ENCODE results near the gene MT3.

MT3 gene

DNA sequence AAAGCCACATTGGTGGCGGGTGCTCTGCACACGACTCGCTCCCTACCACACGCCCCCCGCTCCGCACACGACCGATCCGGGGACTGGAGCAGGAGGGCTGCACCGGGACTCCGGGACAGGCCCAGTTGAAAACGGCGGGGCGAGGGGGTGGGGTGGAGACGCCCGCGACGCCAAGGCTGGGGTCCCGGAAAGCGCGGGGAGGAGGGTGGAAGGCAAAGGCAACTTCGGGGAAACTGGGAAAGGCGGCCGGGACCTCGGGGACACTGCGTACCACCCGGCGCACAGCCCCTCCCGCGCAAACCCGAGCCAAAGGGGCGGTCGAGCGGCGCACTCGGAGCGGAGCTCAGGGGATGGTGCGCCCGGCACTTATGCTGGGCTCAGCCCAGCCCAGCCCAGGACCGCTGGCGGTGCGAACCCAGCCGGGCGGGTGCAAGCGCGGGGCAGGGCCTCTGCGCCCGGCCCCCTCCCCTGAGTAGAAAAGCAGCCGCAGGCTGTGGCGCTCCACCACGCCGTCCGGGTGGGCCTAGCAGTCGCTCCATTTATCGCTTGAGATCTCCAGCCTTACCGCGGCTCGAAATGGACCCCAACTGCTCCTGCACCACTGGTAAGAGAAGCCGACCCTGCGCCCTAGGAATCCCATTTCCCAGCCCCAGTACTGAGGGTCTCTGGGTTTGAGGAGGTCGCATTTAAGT, 43.0 kb downstream of the MT3 start, which contains the start of gene MT1M:
Gene MT1M (plus strand): TSS at position 504 of the 692 bp plus-strand sequence. CDS start 73 bp downstream, at position 577.
- TF ChIP-seq, protein P1, sequence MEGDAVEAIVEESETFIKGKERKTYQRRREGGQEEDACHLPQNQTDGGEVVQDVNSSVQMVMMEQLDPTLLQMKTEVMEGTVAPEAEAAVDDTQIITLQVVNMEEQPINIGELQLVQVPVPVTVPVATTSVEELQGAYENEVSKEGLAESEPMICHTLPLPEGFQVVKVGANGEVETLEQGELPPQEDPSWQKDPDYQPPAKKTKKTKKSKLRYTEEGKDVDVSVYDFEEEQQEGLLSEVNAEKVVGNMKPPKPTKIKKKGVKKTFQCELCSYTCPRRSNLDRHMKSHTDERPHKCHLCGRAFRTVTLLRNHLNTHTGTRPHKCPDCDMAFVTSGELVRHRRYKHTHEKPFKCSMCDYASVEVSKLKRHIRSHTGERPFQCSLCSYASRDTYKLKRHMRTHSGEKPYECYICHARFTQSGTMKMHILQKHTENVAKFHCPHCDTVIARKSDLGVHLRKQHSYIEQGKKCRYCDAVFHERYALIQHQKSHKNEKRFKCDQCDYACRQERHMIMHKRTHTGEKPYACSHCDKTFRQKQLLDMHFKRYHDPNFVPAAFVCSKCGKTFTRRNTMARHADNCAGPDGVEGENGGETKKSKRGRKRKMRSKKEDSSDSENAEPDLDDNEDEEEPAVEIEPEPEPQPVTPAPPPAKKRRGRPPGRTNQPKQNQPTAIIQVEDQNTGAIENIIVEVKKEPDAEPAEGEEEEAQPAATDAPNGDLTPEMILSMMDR (IDR thresholded peaks at IDR 0.05; ENCODE audit: extremely low read depth, missing control alignments), result no peak

DNA sequence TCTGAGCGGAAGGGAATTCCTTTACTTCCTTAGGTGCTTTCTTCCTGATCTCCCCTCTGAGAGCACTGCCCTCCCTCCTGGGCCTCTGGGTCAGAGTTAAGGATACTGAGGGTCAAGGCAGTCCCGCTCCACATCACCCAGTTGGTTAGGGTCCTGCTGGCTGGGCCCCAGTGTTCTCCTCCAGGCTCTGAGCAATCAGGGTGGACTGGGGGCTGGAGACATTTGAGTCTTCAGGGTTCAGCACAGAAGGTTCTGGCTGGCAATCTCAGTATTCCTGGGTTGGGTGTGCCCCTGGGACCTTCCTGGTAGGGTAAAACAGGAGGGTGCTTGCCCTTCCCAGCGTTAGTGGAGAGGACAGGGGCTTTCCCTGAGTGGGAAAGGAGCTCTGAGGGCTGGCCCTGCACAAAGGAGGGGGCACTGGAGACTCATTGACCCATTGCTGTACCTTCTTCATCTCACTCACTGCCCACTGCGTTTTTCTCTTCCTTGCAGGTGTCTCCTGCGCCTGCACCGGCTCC, 43.6 kb downstream of the MT3 start:
- no peak for DNase-seq (ENCODE audit: low spot score)
- TF ChIP-seq, protein P1 (IDR thresholded peaks at IDR 0.05; ENCODE audit: extremely low read depth, missing control alignments), result no peak

More for the DNA sequence above, 43.0 kb downstream of the MT3 start, which contains the start of gene MT1M:
- no peak for DNase-seq (ENCODE audit: low spot score)

DNA sequence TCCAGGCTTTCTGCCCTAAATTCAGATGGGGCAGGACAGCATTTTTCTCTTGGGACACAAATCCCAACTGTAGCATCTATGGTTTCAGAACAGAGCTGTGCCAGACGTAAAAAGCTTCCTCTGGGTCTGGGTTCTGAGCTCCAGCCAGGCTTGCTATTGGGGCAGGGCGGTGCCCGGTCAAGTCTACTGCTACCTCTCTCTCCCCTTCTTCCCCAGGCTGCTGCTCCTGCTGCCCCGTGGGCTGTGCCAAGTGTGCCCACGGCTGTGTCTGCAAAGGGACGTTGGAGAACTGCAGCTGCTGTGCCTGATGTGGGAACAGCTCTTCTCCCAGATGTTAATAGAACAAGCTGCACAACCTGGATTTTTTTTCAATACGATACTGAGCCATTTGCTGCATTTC, 44.2 kb downstream of the MT3 start:
- DNase-seq (ENCODE audit: low spot score), result no peak
- TF ChIP-seq, protein P1 (IDR thresholded peaks at IDR 0.05; ENCODE audit: extremely low read depth, missing control alignments), result no peak

DNA sequence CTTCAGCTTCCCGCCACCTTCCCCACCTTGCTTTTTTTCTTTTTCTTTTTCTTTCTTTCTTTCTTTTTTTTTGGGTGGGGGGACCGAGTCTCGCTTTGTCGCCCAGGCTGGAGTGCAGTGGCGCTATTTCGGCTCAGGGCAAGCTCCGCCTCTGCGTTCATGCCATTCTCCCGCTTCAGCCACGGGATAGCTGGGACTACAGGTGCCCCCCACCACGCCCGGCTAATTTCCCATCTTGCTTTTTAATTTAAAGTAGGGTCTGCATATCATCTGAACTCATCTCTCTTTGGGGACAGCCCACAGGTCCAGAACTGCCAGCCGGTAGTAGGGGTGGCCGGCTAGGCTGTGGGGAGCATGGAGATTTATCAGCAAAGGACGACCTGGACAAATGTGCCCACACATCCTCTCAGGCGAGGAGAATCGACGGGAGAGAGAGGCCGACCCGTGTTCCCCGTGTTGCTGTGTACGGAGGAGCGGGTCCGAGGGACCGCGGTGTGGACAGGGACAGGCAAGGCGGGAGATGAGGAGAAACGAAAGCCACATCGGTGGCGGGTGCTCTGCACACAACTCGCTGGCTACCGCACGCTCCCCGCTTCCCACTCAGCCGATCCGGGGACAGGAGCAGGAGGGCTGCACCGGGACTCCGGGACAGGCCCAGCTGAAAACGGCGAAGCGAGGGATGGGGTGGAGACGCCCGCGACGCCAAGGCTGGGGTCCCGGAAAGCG, 45.5 kb downstream of the MT3 start:
- no peak for DNase-seq (ENCODE audit: low spot score)
- TF ChIP-seq, protein P1 (IDR thresholded peaks at IDR 0.05; ENCODE audit: extremely low read depth, missing control alignments), result no peak

DNA sequence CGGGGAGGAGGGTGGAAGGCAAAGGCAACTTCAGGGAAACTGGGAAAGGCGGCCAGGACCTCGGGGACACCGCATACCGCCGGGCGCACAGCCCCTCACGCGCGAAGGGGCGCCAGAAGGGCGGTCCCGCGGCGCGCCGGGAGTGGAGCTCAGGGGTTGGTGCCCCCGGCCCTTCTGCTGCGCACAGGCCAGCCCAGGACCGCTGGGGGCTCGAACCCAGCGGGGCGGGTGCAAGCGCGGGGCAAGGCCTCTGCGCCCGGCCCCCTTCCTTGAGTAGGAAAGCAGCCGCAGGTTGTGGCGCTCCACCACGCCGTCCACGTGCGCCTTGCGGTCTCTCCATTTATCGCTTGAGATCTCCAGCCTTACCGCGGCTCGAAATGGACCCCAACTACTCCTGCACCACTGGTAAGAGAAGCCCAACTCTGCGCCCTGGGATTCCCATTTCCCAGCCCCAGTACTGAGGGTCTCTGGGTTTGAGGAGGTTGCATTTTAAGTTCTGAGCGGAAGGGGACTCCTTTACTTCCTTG, 46.2 kb downstream of the MT3 start:
- DNase-seq (ENCODE audit: low spot score), result no peak
- TF ChIP-seq, protein P1 (IDR thresholded peaks at IDR 0.05; ENCODE audit: extremely low read depth, missing control alignments), result no peak

DNA sequence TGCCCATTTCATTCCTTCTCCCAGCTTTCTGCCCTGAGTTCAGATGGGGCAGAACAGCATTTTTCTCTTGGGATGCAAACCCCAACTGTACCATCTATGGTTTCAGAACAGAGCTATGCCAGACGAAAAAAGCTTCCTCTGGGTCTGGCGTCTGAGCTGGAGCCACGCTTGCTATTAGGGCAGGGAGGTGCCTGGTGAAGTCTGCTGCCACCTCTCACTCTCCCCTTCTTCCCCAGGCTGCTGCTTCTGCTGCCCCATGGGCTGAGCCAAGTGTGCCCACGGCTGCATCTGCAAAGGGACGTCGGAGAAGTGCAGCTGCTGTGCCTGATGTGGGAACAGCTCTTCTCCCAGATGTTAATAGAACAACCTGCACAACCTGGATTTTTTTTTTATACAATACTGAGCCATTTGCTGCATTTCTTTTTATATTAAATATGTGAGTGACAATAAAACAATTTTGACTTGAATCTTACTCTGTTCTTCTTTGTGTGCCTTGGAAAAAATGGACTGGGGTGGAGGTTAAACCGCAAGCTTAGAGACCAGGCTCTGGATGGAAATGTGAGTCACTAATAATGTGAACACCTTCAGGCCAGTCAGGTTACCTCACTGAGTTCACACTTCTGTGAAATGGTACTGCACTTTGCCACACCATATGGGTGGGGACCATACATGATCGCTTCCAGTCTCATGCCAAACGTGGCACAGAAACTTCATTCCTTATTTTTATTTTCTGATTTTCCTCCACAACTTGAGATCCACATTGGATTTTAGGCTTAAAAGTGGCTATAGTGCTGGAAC, 47.5 kb downstream of the MT3 start:
- DNase-seq (ENCODE audit: low spot score), result no peak
- TF ChIP-seq, protein P1 (IDR thresholded peaks at IDR 0.05; ENCODE audit: extremely low read depth, missing control alignments), result no peak
